Fibroblast of gingiva (primary cell): ENCODE data around the gene LONRF2.

ENCODE experiments used
- DNase-seq: peaks from one replicate; pipeline ENCODE4 v3.0.0-alpha.2; 2011; ENCODE audit warnings: low read depth

Gene LONRF2

DNA sequence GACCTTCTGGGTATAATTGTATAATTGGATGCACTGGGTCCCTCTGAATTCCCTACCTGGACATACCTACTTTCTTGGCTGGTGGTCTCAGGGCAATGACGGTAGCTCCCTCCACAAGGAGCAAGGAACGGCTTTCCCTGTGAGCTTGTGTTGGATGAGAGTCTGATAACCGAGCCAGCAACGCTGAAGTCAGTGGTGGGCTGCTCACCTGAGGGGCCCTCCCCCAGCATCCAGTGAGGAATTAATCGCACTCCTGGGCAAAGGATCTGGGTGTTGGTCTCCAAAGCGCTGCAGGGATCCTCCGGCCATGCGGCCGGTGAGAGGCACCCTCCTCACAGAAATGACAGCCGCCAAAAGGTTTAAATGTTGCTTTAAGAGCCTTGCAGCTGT lies 47.1 kb downstream of the LONRF2 start:
- no peak for DNase-seq

DNA sequence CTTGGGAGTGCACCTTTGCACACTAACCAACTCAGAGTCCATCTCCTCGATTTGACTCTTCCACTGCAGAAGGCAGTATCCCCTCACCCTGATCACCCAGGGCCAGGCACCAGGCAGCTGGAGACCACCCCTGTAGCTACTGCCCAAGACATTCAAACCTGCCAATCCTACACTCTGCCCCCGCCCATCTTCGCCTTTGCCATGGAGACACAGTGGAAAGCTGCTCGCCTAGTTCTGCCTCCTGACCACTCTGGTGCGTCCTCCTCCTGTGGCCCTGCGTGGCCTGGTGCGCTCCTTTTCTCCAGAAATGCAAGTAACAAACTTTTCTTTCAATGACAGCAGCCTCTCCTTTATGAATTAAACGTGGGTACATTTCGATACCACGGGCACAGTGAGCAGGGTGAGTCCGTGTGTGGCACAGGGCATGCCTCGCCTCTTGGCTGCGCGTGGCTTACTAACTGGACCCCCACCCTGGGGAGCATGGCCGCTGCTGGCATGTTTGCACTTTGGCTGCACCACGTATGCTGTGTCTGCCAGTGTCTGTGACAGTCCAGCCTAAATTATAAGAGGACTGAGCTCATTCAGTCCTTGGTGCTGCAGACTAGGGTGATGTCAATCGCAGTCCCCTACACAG lies 47.6 kb downstream of the LONRF2 start:
- DNase-seq: no peak

DNA sequence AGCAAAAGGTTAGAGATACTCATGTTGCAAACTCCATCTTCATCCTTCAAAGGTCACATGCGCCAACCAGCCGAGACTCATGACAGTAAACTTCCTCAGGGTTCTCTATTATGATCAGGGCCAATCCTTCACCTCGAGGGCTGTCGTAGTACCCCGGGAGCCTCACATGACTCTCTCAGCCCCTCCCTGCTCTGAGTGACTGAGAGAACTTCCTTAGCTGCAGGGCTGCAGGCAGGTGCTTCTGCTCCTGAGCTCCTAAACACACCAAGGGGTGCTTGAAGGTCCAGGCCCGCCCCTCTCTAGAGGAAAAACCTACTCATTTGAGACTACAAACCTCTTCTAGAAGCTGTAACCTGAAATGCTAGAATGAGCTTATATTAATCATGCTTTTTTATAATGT lies 48.2 kb downstream of the LONRF2 start:
- no peak for DNase-seq

DNA sequence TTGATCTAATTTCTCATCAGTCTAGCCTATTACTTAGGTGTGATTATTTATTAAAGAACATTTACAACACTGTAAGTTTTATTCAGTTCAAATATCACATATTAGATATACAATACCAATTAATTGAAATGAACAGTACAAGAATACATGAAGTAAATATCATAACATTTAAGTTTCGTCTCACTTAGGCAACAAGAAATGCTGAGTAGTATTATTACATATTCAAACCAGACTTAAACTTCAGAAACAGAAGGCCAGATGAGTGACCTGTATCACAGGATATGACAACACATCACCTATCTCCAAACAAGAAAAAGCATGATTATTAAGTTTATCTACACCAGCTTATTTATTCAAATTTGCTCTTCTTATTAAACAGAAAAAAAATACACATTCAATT lies 48.9 kb downstream of the LONRF2 start:
- DNase-seq: no peak

DNA sequence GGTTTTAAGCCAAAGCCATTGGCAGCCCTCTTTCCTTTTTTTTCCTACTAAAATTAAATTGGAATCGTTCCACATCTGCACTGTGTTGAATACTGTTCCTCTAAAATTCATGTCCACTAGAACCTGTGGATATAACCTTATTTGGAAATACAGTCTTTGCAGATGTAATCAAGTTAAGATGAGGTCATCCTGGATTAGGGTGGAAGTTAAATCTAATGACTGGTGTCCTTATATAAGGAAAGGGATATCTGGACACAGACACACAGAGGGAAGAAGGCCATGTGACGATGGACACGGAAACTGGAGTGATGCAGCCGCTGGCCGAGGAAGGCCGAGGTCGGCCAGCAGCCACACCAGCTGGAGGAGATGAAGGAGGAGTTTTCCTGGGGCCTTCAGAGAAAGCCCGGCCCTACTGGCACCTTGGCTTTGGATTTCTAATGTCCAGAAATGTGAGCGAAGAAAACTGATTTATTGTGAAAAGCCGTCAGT lies 49.4 kb downstream of the LONRF2 start:
- DNase-seq: no peak

DNA sequence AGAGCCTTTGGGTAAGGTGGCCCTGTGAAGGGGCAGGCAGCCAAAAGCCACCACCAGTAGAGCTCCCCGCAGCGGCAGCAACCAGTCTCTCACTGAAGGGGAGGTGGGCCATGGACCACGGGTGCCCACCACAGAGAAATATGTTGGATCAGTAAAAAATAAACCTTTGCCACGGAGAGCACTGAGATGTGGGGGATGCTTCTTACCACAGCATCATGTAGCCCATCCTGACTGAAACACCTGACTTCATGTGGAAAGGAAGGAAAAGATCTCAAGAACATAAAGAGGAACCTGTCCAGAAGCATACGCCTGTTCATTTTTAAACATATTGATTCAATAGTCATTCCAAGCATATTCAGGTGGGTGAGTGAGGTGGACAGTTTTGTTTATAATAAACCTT lies 51.1 kb downstream of the LONRF2 start:
- no peak for DNase-seq

DNA sequence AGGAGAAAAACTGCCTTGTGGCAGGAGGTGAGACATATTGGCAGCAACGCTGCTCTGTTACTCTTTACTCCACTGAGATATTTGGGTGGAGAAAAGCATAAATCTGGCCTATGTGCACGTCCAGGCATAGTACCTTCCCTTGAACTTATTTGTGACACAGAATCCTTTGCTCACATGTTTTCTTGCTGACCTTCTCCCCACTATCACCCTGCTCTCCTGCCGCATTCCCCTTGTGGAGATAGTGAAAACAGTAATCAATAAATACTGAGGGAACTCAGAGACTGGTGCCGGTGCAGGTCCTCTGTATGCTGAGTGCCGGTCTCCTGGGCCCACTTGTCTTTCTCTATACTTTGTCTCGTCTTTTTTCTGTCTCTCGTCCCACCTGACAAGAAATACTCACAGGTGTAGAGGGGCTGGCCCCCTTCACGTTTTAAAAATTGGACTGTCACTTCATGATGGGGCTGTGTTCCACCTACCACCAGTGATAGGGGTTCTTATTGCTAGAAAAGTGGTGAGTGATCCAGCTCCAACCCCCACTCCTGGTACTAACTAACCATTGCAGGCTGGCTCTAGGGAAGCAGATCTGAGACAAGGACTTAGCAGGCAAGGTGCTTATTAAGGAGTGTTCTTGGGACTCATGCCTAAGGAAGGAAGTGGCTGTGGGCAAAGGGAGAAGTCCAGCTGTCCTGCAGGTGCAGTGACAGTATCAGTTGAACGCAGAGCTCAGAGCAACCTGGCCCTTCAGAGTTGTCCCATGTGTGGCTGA lies 51.7 kb downstream of the LONRF2 start:
- DNase-seq: no peak

DNA sequence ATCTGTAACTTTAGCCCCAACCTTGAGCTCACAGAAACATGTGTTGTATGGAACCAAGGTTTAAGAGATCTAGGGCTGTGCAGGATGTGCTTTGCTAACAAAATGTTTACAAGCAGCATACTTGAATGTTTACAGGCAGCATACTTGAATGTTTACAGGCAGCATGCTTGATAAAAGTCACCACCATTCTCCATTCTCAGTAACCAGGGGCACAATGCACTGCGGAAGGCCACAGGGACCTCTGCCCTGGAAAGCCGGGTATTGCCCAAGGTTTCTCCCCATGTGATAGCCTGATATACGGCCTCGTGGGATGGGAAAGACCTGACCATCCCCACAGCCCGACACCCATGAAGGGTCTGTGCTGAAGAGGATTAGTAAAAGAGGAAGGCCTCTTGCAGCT lies 52.4 kb downstream of the LONRF2 start:
- DNase-seq: no peak

DNA sequence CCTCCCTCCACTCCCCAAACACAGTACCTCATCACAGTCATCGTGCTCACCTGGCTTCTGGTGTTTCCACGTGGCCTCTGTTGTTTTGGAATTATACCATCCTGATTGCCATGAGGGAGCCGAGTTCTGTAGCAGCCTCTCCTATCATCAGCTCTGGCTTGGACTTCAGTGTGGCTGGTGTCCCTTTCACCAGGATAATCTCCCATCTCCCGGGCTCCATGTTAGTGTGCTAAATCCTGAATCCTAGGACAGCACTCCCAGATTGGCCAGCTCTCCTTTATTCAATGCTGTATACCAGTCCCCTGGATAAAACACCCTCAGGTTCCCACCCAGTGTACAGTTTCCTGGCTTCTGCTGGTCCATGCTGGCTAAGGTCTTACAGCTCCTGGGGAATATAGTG lies 53.3 kb downstream of the LONRF2 start:
- DNase-seq: no peak

DNA sequence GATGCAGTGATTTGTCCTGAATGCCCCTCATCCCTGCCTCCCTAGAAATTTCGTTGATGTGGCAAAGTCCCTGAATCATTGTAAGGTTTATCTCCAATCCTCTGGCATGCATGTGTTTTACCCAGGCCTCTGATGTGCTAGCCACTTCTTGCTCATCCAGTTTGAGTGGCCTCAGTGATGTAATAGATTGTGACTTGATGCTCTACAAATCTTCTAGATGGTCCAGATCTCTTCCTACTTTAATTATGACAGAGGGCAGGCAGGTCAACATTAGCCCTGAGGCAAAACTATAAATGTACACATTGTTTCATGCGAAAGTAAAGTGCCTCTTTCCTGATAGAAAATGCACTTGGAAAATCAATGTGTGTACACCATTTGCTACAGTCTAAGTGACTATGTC lies 54.5 kb downstream of the LONRF2 start:
- DNase-seq: no peak

DNA sequence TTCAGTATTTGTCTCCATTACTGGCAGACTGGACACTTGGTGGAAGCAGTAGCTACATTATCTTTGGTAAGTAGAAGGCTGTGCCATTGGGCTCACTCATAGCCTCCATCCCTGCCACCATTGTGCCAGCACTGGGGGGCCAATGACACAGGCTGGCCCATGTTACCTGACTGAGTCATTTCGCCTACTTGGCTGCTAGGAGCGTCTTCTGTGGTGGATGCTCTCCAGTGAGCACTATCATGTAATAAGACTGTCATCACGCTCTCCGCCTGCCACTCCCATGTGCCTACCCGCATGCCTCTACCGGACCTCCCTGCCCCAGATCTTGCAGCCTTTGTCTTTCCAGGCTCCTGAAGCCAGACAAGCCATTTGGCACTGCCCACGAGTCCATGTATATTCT lies 56.2 kb downstream of the LONRF2 start:
- no peak for DNase-seq

DNA sequence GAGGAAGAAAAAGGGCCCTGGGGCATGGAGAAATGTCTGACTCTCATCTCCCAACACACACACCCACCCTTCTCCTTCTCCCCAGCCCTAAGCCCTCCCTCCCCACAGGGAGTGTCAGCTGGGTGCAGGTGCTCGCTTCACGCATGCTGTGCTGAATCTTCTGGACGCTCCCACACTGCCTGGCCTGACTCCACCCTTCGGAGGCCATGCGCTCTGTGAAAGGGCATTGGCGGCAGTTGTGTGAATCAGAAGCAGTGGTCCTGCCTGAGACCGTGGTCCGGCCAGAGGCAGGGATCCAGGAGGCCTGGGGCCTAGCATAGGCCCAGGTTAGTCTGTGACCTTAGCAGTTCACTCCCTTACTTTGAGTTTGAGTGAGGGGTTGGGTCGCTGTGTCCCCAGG lies 57.1 kb downstream of the LONRF2 start:
- DNase-seq: no peak

DNA sequence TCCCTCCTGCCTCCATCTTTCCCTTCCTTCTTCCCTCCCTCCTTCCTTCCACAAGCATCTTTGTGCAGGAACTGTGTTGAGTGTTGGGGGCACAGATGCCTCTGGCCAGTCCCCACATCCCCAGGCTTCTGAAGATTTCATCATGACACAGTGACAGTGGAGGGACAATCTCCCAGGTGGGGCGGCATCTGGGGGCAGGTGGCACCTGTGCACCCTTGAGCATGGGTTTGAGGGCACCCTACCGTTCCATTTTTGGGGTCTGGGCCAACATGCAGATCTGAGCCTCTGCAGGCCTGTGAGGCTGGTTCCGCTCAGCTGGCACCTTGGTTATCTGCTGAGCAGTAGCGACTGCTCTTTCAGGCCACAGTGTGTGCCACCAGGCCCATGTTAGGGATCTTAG lies 57.6 kb downstream of the LONRF2 start:
- no peak for DNase-seq

DNA sequence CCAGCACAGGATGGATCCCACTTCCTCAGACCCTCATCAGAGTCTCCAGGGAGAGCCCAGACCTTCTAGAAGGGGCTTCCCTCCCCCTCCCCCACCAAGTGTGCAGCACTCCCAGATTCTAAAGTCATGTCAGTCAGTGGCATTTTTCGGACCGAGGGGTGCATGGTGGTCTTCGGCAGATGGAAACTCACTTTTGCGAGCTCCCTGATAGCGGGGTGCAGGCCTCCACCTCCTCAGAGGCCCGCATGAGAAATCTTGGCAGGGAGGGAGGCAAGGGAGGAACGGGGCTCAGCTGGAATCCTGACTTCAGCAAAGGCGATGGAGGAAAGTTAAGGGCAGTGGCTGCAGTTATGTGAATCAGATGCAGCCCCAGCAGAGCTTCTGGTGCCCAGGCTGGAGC lies 58.2 kb downstream of the LONRF2 start:
- no peak for DNase-seq

DNA sequence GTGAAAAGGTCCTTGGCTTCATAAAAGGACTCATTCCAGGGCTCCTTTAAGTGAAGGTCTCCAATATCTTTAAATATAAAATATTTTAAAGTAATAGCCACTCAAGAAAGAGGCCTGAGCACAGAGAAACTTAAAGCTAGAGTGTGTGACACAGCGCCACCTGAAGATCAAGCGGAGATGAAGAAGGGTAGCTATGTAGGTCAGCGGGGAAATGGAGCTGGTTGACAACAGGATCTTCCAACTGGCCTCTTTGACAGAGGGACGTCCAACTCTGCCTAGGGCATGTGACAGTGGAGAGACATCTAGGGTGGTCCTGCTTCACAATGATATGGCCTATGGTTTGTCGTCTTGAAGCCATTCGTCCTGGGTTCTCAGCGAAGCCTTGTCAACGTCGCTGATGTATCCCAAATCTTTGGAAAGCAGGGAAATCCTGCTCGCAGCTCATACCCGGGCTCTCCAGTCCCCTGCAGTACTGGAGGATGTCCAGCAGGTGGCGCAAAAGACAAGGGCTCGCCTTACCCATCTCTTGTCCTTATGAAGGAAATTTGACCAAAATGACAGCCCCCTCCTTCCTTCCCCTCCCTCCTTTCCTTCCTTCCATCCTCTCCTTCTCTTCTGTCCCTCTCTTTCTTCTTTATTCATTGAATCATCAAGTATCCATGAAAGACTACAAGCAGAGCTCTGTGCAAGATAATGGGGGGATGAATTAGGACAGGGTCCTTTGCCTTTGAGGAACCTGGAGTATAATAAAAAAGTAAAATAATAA lies 59.6 kb downstream of the LONRF2 start:
- peak; percentile 34 for DNase-seq

DNA sequence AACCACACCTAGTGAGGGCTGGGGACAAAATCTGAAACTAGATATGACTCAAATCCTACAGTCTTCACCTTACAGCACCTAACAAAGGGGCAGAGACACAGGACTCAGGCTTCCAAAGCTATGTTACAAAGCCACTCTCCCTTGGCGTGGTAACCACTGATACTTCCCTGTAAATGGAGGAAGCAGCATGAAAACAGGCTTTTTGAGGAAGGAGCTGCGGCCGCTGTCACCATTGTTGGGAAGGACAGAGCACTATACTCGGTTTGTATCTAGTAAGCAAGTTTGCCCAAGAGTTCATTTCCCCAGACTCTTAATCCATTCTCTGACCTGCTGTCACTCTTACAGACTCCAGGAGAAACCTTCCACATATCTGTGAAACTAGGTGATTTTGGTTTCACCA lies 60.3 kb downstream of the LONRF2 start:
- no peak for DNase-seq

DNA sequence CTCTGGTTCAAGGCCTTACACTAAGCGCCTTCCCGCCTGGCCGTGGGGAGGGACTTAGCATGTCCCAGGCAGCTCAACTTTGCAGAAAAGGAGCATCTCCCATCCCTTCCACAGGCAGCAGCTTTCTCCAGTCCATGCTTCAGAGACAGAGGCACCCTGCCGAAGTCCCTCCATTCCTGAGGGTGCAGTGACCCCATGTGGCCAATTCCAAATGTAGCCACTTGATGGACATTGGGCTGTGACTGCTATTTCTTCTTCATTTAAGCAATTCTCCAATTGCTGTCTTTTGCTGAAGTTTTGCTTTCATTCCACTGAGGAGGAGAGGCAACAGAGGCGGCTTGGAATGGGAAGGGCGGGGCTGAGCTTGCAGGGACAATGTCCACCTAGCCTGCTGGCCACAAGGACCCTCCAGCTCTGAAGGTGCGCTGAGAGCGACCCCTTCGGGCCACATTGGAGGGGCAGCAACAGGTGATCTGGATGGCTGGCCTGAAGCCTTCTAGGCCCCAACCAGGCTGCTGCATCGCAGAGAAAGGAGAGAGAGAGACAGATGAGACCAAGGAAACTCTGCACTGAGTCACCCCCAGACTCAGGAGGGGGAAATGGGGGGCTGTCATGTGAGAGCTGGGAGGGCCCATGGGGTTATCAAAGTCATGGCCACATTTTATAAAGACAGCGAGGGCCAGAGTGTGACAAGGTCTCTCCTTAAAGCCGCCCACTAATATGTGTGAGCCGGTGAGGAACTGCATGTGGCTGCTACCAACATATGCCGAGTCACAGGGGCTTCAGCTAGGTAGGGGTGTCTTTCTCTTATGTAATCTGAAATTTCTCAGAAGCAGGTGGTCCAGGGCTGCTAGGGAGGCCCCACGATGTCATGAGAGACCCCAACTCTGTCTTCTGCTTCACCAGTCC lies 61.3 kb downstream of the LONRF2 start:
- DNase-seq: peak; percentile 39

DNA sequence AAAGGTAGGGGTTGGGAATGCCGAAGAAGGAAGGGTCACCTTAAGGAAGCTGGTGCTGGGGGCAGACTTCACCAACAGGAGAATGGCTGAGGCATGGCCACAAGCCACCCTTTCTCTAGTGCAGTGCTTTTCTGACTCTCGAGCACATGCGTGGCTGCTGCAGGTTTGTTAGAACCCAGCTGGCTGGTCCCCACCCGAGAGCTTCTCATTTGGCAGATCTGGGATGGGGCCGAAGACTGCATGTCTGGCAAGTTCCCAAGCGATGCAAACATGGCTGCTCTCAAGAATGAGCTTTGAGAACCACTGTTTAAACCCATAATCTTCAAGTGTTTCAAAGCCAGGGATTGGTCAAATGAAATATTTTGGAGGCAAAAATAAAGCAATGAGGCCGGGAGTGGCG lies 63.2 kb downstream of the LONRF2 start:
- DNase-seq: no peak

DNA sequence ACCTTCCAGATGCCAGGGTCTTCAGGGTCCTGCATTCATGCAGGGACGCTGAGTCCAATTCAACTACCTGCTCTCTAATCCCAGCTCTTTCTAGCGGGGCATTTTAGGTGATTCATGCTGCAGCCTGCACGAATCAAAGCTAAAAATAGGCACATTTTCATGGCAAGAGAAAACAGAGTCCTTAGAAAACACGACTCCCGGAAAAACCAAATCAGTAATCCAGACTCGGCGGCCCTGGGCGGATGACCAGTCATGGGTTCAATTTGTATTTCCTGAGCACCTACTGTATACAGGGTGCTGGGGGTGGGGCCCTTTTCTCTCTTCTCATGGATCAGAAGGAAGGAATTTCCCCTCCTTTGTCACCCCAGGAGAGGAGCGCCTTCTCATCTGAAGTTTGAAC lies 64.4 kb downstream of the LONRF2 start:
- DNase-seq: no peak

DNA sequence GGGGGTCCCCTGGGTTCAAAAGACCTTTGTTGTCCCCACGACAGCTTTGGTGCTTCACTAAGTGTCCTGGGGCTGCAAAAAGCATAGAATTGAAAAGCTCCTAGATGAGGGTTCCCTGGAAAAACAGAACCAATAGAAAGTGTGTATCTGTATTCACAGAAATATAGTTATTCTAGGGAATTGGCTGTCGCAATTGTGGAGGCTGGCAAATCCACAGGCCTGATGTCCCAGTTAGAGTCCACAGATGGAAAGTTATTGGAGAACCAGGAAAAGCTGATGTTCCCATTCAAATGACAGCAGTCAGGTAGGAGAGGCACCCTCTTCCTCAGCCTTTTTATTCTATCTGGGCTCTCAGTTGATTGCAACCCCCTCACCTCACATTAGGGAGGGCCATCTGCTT lies 65.5 kb downstream of the LONRF2 start:
- DNase-seq: no peak

DNA sequence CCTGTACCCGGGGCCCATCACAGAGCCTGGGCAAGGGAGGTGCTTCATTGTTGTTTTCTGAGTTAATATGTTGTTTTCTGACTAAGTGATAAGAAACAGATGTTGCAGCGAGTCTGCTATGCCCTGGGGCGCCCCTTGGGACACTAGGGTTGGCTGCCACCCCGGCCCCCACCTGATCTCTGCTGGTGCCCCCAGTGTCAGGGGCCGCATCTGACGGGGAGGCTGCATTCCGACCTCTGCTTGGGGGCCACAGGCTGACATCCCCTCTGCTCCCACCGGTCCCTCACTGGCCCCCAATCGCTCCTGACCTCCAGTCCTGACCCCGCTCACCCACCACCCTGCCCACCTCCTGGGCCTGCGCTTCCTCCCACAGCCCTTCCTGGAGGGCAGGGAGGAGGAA lies 65.9 kb downstream of the LONRF2 start:
- no peak for DNase-seq

DNA sequence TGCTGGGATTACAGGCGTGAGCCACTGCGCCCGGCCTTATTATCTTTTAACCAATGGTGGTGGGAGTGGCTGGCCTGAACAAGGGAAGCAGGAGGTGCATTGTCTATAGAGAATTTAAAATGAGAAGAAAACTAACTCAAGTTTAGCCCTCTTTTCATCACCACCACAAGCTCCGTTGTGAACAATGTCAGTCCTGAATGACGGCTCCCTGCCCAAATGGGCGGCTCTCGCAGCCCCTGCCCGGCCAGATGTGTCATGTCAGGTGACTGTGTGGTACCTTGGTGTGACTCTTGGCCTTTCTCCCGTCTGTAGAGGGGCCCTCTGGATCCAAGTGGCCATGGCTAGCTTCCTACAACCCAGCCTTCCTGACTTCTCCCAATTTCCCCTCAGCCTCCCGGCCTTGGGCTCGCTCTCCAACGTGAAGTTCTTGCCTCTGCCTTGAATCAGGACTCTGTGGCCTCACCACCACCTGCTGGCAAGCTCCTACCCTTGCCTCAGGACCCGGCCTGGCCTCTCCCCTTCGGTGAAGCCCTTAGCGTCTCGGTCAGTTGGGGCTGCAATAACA lies 67.6 kb downstream of the LONRF2 start:
- no peak for DNase-seq
